SIG-M5 treated with dmso at 0.1 percent for 504 hours (cell line): ENCODE measurements around the gene SFTPA2.
"Not testable (repeated sequence)": the region's sequence is repeated elsewhere in the genome, so short reads cannot be mapped to it uniquely, and the experiment has no call there.

Source experiments
- DNase-seq: peaks from one replicate; lab custom pipeline; 2025; ENCODE audit not compliant: unreplicated experiment; lab: John Stamatoyannopoulos, UW

Gene SFTPA2

DNA sequence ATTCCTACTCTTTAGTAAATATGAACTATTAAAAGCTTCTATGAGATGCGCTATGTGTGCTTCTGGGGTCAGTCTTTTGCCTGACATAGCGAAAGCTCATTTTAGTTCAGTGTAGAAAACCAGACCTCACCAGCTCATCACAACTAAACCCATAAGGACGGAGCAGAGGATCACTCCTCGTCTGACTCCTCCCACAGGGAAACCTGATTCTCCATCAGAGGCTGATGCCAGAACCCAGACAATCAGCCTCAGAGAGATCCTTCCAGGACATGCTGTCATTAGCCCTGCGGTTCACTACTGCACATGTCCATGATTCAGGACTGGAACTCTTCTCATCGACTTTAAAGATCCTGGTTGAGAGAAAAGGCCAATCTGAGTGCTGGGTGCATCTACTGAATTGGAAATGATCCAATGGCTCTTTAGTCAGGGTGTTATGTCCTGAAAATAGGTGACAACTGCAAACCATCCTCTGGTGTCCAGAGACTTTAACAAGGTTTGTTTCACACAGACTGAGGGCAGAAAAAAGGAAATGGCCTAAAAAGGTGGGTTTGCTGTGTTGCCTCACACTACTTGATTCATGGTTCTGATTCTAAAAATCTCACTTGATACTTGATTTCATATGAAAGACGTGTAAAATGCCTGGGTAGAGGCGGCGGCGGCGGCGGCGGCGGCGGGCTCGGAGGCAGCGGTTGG lies 48.2 kb downstream of the SFTPA2 start, which contains the start of gene EIF5AL1:
TSS of gene EIF5AL1 (plus strand) at position 643 of the 693 bp plus-strand sequence. CDS start 117 bp downstream, outside the sequence.
- not testable (repeated sequence) for DNase-seq

DNA sequence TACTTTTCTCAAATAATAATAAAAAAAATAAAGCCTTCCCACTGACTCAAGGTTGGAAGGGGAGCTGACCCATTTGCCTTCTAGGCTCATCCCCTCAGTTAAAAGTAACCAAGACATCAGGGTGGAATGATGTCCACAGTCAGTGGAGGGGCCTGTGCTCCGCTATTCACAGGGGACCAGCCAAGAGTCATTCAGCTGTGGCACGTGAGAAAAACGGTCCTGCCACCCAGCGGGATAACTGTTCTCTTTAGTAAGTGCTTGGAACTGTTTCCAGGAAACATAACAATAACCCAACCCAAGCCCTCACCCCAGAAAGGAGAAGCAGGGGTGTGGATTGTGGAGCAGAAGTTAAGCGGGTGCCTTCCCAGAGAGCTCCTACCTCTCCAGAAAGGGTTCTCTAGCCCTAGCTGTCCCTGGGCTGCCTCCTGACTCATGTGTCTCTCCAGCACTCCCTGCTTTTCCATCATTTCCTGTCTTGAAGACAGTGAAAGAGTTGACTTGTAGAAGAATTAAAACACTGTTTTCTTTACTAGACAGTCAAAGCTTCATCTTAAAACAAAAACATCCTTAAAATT lies 50.2 kb downstream of the SFTPA2 start:
- DNase-seq, result not testable (repeated sequence)

DNA sequence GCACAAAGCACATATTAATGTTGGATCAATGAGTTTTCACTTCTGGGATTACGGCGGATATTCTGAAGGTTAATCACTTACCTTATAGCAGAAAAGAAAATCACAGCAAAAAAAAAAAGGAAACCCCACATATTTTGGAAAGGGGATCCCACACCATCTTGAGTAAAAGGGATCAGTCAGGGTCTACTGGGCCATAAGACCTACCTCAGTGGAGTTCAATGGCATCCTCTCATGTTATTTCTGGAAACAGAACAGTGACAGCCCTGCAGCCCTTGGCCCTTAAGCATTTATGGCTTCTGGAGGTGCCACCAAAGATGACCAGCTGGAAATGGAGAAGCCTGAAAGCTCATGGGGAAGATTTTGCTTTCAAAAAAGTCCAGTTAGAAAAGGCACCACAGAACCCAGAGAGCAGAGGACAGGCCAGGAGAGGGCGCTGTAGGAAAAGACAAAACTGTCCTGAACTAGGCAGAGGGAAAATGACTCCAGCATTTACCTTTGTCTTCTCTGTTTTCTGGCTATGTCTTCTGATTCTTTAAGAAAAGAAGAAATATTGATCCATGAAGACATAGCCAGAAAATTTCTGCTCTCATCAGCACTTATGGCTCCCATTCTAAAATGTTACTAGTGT lies 50.8 kb downstream of the SFTPA2 start:
- DNase-seq, result not testable (repeated sequence)

DNA sequence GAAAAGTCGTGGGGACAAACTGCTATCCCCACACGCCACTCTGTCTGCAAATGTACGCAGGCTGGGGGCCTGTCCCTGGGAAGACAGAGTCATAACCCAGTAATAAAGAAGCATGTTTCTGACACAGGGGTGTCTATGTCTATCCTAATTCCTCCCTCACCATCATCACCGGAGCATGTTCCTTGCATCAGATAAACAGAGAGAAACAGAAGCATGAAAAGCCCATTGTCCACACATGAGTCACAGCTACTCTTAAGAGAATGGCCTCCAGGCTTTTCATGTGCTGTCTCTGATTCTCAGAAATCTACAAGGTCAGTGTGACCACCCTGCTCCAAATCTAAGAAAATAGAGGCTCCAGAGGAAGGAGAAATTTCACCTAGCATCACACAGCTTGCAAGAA lies 52.0 kb downstream of the SFTPA2 start:
- DNase-seq, result not testable (repeated sequence)

DNA sequence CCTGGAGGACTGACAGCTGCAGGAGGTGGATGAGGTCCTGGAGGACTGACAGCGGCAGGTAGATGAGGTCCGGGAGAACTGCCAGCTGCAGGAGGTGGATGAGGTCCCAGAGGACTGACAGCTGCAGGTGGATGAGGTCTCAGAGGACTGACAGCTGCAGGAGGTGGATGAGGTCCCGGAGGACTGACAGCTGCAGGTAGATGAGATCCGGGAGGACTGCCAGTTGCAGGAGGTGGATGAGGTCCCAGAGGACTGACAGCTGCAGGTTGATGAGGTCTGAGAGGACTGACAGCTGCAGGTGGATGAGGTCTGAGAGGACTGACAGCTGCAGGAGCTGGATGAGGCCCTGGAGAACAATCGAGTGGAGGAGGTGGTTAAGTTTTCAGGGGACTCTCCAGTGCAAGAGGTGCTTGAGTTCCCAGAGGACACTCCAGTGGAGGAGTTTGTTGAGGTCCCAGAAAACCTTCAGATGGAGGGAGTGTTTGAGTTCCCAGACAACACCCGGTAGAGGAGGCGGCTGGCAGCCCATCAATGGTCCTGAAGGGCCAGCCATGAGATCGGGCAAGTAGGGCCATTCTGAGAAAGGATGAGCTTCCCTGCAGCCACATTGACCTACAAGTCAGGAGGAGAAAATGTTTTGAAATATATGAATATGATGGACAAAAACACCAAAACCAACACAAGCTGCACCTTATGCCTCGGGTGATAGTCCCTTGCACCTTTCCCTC lies 52.6 kb downstream of the SFTPA2 start:
- DNase-seq, result no peak
